T-helper 2 cell (primary cell): Measurements from ENCODE around the gene EEF2K.
"Not testable (repeated sequence)": the region's sequence is repeated elsewhere in the genome, so short reads cannot be mapped to it uniquely, and the experiment has no call there.

Experiments
- DNase-seq, 5 experiments: peaks; one replicate each; pipeline versions ENCODE4 v3.0.0 to v3.0.0-alpha.2; 2012 to 2022

The EEF2K gene

DNA sequence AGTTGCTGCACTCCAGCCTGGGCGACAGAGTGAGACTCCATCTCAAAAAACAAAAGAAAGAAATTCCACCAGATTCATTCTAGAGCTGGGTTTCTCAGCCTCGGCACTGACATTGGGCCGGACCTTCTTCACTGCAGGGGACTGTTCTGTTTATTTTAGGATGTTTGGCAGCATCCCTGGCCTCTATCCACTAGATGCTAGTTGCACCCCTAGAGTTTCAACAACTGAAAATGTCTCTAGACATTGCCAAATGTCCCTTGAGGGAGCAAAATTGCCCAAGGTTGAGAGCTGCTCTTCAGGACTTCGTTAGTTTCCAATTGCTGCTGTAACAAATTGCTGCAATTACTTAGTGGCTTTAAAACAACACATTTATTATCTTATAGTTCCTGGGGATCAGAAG, 7.2 kb downstream of the EEF2K start:
- DNase-seq: no peak

DNA sequence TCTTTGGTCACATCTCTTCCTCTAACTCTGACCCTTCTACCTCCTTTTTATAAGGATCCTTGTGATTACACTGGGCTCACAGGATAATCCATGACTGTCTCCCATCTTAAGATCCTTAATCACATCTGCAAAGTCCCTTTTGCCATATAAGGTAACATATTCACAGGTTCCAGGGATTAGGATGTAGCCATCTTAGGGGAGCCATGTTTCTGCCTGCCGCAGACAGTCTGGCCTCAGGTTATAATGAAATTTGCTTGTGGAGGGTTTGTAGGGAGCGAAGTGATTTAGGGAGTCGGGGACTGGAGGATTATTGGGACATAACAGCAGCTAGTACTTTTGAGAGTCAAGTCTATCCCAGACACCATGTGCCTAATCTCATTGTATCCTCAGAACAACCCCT, 7.7 kb downstream of the EEF2K start:
- no peak for DNase-seq

DNA sequence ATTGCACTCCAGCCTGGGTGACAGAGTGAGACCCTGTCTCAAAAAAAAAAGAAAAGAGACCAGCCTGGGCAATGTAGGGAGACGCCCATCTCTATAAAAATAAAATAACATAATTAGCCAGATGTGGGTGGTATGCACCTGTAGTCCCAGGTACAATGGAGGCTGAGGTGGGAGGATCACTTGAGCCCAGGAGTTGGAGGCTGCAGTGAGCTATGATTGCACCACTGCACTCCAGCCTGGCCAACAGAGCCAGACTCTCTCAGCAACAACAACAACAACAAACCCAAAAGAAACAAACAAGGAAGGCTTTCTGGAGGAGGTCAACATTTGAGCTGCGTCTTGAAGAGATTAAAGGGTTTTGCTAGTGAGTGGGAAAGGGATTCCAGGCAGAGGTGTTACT, 8.3 kb downstream of the EEF2K start:
- no peak for DNase-seq

DNA sequence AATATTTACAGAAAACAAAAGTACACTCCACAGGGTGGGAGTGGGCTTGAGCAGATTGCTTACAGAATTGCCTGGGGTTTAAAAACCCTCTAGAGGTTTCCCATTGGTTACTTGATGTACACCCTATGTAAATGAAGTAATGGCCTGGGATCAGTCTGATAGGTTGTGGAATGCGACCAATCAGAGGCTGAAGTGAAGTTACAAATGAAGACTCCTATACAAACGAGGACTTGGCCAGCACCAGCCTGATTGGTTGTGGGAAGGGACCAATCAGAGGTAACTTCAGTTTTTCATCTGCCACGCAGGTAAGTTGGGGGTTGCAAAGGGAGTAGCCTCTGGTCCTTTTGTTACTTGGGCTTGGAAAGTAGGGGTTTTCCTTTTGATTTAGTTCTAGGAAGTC, 8.8 kb downstream of the EEF2K start:
- DNase-seq: peak in 1 of 5 experiments; percentile 59

DNA sequence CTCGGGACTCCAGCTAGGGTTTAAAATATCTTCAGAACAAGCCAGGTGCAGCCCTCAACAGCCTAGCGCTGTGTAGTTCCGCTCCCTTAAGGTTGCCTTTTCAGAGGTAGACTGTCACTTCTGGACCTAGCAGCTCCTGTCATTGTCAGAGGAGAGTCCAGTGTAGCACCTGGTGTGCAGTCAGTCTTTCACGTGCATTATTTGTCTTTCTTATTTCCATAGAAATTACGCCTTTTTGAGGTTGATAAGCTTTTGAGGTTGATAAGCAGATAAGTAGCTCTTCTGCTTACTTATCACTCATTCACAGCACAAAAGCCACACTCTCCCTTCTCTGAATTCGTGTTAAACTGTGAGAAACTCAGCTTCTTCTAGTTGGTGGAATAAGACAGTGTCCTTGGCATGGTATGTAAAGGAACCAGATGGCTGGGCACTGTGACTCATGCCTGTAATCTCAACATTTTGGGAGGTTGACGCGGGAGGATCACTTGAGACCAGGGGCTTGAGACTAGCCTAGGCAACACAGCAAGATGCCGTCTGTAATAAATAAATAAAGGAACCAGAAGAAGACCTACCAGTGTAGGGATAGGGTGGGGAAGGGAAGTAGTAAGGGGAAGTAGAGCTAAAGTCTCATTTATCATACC, 10.2 kb downstream of the EEF2K start:
- DNase-seq: peak in 1 of 5 experiments; percentile 95

DNA sequence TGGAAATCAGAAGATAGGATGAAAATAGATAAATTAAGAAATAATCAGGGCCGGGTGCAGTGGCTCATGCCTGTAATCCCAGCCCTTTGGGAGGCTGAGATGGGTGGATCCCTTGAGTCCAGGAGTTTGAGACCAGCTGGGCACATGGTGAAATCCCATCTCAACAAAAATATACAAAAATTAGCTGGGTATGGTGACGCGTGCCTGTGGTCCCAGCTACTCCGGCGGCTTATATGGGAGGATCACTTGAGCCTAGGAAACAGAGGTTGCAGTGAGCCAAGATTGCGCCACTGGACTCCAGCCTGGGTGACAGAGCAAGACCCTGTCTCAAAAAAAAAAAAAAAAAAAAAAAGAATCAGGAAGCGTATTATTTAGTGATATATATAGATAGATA, 10.8 kb downstream of the EEF2K start:
- DNase-seq: not testable (repeated sequence)

DNA sequence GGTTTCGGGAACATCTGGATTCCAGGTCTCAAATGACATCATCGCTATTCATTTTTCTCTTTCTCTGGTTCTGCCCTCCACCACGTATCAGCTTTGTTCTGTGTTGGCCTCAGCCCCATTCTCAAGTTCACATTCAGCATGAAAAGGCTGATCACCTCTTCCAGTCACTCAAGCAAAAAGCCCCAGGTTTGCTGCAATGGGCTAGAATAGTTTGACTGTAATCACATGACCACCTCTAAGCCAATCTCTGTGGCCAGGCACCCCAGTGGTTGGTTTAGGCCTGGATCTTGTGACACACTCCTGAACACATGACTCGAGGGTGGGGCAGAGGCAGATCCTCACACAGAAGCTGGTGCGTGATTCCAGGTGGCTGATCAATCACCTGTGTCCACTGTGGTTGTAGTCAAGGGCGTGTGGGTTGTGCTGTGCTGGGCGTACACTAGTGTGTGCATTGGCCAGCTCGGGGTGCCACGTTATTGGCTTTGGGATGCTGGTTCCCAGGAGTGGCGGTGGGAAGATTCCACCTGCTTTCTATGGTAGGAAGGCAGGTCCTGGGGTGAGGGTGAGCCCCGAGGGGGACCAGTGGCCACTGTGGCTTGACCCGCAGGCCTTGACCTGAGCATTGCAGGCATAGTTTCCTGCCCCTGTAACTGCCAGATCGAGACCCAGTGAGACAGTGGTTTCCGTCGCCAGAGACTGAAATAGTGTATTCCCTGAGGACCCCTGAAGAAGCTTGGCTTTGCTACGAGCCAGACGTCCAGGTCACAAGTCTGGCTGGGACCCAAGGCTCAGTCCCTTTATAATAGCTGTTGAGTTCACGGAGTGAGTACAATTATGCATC, 12.0 kb downstream of the EEF2K start:
- peak in 1 of 5 experiments; percentile 66 for DNase-seq

DNA sequence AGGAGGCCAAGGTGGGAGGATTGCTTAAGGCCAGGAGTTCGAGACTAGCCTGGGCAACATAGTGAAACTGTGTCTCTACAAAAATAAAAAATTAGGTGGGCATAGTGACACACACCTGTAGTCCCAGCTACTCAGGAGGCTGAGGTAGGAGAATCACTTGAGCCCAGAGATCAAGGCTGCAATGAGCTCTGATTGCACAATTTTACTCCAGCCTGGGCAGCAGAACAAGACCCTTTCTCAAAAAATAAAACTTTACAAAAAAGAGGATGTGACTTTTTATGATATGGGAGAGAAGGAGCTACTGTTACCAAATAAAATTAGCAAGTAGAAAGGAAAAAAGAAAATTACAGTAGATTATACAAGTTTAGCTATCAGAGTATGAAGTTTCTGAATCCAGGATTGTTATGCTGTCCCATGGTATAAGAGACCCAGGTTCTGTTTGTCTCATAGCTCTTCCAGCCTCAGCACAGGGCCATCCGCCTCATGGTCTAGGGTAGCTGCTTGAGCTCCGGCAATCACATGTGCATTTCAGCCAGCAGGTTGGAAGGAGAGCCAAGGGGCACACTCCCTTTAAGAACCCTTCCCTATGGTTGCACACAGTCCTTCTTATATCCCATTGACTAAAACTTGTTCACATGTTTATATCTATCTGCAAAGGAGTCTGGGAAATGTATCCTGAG, 13.5 kb downstream of the EEF2K start:
- no peak for DNase-seq

DNA sequence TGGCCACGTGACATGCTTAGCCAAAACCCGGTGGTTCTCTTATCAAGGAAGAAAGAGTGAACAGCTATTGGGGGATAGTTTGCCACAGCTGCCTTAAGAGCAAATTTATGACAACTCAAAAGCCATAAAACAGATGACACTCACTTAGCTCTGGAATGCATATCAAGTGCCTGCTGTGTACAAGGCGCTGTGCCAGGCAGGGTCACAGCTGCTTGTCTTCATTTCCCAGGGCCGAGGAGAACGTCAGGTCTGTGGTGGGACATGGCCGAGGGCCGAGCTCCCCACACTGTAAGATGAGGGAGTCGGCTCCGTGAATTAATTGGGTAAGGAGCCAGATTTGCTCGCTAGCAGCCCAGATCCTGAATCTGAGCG, 14.0 kb downstream of the EEF2K start:
- DNase-seq: no peak

DNA sequence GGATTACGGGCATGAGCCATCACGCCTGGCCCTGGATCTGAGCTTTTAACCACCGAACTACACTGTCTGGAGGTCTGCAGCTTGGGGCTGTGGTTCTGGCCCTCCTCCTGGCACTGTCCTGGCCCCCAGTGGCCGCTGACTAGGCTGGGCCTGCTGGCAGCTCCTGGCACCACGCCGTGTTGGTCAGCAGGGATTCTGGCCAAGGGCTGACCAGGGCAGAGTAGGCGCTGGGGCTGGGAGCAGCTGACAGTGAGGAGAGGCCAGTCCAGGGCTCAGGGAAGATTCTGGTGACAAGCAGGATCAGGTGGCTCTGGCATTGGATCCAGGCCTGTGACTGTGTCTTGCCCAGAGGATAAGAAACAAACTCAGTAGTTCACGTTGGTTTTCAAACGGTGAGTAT, 14.6 kb downstream of the EEF2K start:
- DNase-seq: no peak

DNA sequence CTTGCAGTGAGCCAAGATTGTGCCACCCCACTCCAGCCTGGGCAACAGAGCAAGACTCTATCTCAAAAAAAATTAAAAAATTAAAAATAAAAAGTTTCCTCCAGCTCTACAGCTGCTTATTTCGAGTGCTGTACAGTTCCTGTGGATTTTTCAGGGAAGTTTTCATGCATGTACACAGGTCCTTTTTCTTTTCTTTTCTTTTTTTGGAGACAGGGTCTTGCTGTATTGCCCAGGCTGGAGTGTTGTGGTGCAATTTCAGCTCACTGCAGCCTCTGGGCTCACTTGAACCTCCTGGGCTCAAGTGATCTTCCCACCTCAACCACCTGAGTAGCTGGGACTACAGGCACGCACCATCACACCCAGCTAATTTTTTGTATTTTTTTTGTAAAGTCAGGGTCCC, 15.9 kb downstream of the EEF2K start:
- no peak for DNase-seq

DNA sequence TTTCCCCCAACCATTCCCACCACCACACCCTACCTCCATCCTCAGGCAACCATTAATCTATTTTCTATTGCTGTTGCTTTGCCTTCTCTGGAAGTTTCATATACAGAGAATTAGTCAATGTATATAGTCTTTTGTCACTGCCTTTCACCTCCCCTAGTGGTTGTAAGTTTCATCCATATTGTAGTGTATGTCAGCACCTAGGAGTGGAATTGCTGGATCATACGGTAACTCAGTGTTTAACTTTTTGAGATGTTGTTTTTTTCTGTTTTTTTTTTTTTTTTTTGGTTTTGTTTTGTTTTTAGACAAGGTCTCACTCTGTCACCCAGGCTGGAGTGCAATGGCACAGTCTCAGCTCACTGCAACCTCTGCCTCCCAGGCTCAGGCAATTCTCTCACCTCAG, 16.9 kb downstream of the EEF2K start:
- peak in 1 of 5 experiments; percentile 36 for DNase-seq

DNA sequence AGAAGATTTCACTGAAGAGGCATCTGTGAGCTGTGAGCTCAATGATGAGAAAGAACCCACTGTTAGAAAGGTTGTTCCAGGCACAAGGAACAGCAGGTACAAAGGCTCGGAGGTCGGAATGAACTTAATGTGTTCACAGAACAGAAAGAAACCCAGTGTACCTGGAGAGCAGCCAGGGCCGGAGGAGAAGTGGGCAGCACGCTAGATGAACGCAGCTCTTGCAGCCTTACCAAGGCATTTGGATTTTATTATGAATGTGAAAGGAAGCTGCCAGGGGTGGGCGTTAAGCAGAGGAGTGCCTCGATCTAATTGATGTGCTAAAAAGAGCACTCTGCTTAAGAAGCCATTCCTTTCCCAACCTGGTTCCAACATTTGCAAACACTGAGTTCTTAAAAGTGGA, 19.0 kb downstream of the EEF2K start:
- no peak for DNase-seq

DNA sequence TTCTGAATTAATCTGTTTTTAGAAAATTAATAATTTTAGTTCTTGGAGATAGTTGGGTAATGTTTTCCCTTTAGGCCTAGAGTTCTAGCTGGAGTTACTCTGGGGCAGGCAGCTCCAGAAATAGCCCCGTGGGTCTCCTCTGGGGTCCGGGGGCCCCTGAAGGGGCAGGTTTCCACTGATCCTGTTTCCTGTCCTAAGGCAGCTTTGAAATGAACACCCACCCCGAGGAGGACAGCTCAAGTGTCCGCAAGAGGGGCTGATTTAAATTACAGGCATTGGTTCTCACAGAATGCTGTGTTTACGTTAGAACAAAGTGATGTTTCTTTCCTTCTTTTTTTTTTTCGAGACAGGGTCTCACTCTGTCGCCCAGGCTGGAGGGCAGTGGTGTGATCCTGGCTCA, 23.8 kb downstream of the EEF2K start:
- DNase-seq: no peak

DNA sequence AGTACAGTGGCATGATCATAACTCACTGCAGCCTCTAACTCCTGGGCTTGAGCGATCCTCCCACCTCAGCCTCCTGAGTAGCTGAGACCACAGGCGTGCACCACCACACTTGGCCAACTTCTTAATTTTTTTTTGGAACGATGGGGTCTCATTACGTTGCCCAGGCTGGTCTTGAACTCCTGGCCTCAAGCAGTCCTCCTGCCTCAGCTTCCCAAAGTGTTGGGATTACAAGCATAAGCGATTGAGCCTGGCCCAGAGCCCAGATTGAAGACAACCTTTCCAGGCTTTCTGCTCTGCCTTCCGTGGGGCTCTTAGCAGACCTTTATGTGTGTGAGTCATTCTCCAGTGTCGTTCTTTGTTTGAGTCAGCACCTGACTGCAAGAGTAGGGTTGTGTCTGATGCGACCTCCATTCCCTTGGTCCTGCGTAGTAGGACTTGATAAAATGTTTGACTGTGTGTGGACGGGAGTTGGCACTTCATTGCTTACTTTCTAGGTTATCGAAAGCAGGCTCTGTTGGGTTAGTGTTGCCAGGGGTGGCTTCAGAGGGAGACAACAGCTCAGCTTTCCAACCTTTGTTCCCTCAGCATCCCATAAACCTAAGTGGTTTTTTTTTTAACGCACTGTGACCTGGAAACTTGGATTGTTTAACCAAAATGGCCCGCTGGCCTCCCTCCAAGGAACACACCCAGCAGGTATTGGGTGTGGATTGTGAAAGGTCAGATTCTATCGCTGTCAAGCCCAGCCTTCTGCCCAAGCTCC, 26.4 kb downstream of the EEF2K start:
- peak in 1 of 5 experiments; percentile 84 for DNase-seq

DNA sequence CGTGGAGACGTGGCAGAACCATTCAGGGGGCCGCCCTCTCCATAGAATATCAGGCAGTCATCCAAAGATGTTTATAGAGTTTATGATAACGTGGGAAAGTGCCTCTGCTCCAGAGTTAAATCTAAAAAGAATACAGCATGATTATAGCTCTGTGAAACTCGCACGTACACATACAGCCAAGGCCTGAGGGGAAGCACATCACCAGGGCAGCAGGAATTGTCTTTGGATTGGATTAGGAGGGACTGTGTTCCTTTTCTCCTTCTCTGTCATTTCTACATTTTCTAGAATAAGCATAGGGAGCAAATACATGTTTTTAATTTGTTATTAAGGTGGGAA, 26.9 kb downstream of the EEF2K start:
- no peak for DNase-seq

DNA sequence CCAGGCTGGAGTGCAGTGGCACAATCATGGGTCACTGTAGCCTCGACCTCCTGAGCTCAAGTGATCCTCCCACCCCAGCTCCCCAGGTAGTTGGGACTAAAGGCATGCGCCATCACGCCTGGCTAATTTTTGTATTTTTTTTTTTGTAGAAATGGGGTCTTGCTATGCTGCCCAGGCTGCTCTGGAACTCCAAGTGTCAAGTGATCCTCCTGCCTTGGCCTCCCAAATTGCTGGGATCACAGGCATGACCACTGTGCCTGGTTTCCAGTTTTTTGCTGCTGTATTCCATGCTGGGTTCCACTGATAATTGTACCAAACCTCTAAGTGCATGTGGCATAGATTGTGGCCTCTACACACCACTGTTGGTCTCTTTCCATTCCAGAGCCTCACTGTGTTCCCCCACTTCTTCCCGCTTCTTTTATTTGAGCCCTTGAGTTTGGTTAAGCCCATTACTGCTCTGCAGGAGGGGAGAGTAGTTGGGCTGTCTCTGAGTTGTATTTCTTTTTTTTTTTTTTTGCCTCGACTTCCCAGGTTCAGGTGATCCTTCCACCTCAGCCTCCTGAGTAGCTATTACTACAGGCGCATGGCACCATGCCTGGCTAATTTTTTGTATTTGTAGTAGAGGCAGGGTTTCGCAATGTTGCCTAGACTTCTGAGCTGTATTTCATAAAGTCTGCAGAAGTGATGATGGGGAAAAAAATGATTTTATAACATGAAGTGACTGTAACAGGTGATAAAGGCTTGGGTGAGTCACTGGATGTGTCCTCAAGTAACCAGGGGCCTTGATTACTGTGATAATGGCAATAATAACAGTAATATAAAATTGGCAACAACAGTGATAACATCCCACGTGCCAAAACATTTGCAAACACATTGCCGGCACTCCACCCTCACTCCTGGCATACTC, 30.0 kb downstream of the EEF2K start:
- DNase-seq: no peak

DNA sequence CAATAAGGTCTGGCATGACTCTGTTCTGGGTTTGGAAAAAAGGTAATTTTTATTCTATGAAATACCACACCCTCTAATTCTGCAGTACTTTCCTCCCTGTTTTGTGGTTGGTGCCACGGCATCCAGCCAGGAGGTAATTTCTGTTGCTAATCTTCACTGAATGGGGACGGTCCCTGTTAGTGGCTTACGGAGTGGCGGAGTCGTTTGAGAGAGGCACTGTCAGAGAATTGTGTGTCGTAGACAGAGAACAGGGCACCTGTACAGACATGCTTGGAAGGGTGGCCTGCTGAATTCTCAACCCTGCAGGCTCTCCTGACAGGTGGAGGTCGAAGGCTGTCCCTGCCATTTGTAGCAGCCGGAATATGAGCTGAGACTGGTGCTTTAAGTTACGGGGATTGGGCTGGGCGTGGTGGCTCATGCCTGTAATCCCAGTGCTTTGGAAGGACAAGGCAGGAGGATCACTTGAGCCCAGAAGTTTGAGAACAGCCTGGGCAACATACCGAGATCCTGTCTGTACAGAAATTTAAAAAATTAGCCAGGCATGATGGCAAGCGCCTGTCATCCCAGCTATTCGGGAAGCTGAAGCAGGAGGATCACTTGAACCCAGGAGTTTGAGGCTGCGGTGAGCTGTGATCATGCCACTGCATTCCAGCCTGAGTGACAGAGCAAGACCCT, 33.2 kb downstream of the EEF2K start:
- no peak for DNase-seq

DNA sequence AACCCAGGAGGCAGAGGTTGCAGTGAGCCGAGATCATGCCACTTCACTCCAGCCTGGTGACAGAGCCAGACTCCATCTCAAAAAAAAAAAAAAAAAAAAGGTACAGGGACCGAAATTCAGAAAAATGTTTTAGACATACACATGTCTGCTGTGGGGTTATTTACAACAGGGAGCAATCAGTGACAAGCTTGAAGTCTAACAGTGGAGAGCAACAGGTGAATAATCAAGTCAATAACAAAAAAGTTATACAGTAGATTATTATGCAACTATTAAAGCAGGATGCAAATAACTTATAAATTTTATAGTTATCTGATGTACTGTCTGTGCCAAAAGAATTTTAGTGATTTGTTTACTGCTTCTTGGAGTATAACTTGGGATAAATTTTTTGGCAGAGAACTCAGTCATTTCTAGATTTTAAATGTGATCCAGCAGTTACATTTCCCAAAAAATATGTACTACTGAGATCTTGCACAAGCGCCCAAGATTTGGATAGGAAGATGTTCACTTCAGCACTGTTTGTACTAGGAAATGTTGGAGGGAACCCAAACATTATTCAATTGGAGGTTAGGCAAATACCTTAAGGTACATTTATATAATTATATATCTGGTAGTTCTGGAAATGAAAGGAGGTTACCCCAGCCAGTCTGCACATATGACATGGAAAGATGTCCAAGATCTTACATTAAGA, 34.1 kb downstream of the EEF2K start:
- DNase-seq: no peak

DNA sequence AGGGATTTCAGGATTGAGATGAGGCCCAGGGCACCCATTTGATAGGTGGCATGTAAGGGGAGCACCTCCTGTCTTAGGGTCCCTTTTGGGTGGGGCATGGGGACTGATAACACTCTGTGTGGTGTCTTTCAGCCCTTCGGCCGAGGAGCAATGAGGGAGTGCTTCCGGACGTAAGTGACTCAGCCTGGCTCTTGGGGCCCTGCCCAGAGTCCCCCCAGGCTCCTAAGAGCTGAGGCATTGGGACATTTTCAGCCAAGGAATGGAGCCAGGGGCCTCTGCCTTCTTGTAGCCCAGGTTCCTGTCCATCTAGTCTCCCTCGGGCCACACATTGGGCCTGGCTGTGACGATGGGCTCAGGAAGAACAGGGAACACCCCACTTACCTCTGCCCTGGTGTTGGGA, 44.4 kb downstream of the EEF2K start:
- no peak for DNase-seq

DNA sequence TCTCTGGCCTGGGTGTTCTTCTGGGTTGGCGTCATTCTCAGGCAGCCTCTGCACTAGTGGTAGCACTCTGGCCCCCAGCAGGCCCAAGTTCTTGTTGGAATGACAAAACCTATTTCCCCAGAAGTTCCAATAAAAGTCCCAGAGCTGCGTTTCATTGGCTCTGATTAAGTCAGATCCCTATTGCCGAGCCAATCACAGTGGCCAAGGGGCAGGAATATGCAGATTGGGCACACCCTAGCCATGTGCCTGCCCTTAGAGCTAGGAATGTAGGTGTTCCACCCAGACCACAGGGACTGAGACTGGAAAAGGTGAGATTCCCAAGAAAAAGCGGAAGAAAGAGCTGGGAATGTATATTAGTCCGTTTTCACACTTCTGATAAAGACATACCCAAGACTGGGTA, 46.2 kb downstream of the EEF2K start:
- DNase-seq: no peak
